Esophagus (tissue), 2 donors: ENCODE results near the gene CBLIF. TPM values are rescaled to one million over a fixed set of nuclear protein-coding genes. Genes with fewer than 3 reads are reported as not detected.
"Not testable (repeated sequence)": the region's sequence is repeated elsewhere in the genome, so short reads cannot be mapped to it uniquely, and the experiment has no call there.

Experiments used
- H3K27ac ChIP-seq, 2 donors: one replicate each; pipeline ENCODE4 v1.5.1; 2013; ENCODE audit warnings: low read depth in 2 of 2, mild to moderate bottlenecking in 2 of 2, inconsistent platforms in 1 of 2, low read length in 1 of 2, moderate library complexity in 1 of 2
- H3K27me3 ChIP-seq, 2 donors: one replicate each; pipeline ENCODE4 v1.6.1; 2013; ENCODE audit warnings: low read length in 2 of 2, control low read depth in 1 of 2, mild to moderate bottlenecking in 1 of 2; ENCODE audit not compliant: insufficient read depth in 2 of 2, control insufficient read depth in 1 of 2
- H3K36me3 ChIP-seq, 2 donors: one replicate each; pipeline ENCODE4 v1.6.1; 2013; ENCODE audit warnings: low read length in 1 of 2; ENCODE audit not compliant: control insufficient read depth in 2 of 2, insufficient read depth in 2 of 2
- H3K4me1 ChIP-seq, 2 donors: one replicate each; pipeline ENCODE4 v1.6.1; 2013; ENCODE audit warnings: low read length in 1 of 2; ENCODE audit not compliant: control insufficient read depth in 2 of 2, insufficient read depth in 2 of 2
- H3K4me3 ChIP-seq, 2 donors: one replicate each; pipeline ENCODE4 v1.5.1; 2013; ENCODE audit warnings: low read length in 2 of 2, mild to moderate bottlenecking in 2 of 2, low read depth in 1 of 2, moderate library complexity in 1 of 2
- H3K9me3 ChIP-seq, 2 donors: one replicate each; pipeline ENCODE4 v1.6.1; 2013; ENCODE audit warnings: mild to moderate bottlenecking in 2 of 2, low read depth in 1 of 2, low read length in 1 of 2, moderate library complexity in 1 of 2; ENCODE audit not compliant: control insufficient read depth in 2 of 2, insufficient read depth in 1 of 2
- WGBS, 2 donors: extraction: QIAGEN DNeasy Blood & Tissue Kit; methylation state at CpG; one replicate each; pipeline ENCODE4 v1.1.7; 2013; 5-methylcytosine and 5-hydroxymethylcytosine counted together
- polyA plus RNA-seq, 2 donors: library from polyadenylated mRNA; stranded (reverse); fragments of 200-250 nt; gene quantifications; one replicate each; pipeline ENCODE4 v1.2.3, GENCODE V29; 2013
- donor health status: healthy with polysubstance abuse.
- donor health status: Bipolar disorder and iron deficiency.

Gene CBLIF
- under 1 TPM; 0.07 to 0.24 TPM for polyA plus RNA-seq

DNA sequence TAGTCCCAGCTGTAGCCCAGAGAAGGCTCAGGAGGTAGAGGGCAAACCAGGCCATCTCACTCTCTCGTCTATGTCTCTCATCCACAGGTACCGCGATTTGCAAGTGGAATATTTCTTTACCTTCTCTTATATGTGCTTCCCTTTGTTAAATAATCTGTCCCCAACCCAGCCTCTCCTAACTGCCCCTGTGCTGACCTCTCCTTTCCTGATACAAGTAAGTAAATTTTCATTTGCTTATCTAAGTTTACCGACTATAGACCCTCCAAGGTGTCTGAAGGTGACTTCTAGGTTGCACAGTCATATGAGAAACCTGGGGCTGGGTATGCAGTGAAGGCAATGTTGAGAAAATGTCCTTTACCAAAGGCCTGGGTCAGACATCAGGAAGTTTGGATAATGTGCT, at the start of gene CBLIF:
Gene CBLIF, minus strand, starts transcription at position 101 of the 400 bp plus-strand sequence. Its CDS starts 46 bp downstream, at position 55.
- Histone ChIP-seq H3K27ac (no peak within 1 kb of the TSS), H3K36me3 (no peaks in the 10 kb centered on the region), H3K27me3 (no peaks in the 10 kb centered on the region), H3K4me3 (no peak within 1 kb of the TSS), H3K4me1 (peaks cover 0 to 2% of the 10 kb centered on the region in 2 donors), H3K9me3 (no peaks in the 10 kb centered on the region)
- 50 to 53% methylated on average over 4 of the region's 4 CpGs for WGBS, 2 donors

DNA sequence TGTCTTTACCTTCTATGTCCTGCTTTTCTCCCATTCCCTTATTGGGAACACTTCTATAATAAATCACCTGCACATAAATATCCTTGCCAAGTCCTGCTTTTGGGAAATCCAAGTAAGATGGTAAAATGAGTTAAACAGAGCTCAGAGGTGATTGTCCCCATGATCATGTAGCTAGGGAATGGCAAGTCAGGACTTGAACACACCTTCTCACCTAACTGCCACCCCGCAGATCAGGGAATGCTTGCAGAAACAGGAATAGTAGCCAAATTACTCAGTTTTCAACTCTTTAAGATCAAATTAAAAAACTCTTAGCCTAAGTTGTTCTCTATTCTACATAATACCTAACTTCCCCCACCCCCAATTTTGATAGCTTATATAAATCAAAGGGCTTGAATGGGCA, 49.3 kb upstream of the CBLIF start:
- WGBS, 2 donors = 50 to 72% methylated on average over 1 of the region's 1 CpG
- no peak overlapping the region for H3K27ac ChIP-seq
- no peaks in the 10 kb centered on the region for H3K27me3 ChIP-seq

DNA sequence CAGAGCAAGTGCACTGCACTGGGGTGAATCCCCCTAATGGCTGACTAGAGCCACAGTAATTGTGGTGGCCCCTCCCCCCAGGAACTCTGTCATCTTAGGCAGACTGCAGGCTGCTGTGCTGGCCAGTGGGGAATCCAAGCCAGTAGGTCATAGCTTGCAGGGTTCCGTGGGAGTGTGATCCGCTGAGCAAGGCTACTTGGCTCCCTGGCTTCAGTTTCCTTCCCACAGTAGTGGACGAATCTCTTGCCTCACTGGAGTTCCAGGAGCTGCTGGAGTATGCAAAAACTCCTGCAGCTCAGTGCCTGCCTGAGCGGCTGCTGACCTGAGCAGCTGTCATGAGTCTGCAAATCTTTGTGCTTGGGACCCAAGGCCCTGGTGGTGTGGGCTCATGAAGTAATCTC, 46.5 kb upstream of the CBLIF start:
- Histone ChIP-seq H3K4me1 (no peaks in the 10 kb centered on the region), H3K4me3 (no peak overlapping the region), H3K9me3 (peaks cover 6% of the 10 kb centered on the region in 2 donors), H3K27ac (no peak overlapping the region), H3K27me3 (no peaks in the 10 kb centered on the region), H3K36me3 (no peaks in the 10 kb centered on the region)
- WGBS, 2 donors = 42 to 63% methylated on average over 4 of the region's 4 CpGs

More for the DNA sequence above, 49.3 kb upstream of the CBLIF start:
- Histone ChIP-seq H3K4me3 (no peak overlapping the region), H3K9me3 (peaks cover 6% of the 10 kb centered on the region in 2 donors), H3K36me3 (no peaks in the 10 kb centered on the region), H3K4me1 (no peaks in the 10 kb centered on the region)

DNA sequence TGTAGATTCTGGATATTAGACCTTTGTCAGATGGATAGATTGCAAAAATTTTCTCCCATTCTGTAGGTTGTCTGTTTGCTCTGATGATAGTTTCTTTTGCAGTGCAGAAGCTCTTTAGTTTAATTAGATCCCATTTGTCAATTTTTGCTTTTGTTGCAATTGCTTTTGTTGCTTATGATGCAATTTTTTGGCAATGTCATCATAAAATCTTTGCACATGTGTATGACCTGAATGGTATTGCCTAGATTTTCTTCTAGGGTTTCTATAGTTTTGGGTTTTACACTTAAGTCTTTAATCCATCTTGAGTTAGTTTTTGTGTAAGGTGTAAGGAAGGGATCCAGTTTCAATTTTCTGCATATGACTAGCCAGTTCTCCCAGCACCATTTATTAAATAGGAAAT, 41.9 kb upstream of the CBLIF start:
- H3K36me3 ChIP-seq, H3K9me3 ChIP-seq, H3K4me3 ChIP-seq, H3K27me3 ChIP-seq, H3K4me1 ChIP-seq, H3K27ac ChIP-seq: not testable (repeated sequence)

DNA sequence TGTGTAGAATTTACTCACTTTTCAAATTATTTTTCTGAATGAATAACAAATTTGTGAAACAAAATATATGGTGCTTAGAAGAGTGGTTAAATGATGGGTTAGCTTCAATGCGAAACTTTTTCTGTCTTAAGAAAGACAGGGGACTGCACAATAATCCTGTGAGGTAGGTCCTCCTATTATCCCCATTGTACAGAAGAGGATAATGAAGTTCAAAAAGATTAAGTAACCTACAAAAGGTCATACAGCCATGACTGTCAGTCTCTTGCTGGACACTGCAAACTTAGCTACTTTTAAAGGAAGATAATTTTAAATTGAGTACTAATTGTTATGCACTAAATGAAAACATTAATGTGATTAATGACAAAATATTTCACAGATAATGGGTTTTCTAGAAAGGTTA, 38.3 kb upstream of the CBLIF start:
- WGBS, 2 donors = 84 to 89% methylated on average over 1 of the region's 1 CpG

DNA sequence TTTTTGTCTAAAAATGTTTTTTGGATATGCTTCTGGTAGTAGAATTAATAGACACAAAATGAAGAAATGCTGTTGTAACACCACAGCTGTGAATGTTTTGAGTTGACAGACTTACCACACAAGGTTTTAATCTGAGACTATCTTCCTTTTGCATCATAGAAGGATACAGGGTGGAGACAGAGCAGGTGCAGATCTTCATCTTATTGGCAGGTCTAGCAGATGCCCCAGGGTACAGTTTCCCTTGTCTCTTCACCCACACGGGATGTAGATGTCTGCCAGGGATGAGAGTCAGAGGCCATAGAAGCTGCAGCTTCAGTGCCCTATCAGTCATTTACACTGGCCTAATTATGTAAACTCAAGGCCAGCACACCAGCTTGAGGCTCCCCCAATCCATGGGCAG, 34.3 kb upstream of the CBLIF start:
- Histone ChIP-seq H3K27ac (no peak overlapping the region), H3K36me3 (no peaks in the 10 kb centered on the region), H3K27me3 (no peaks in the 10 kb centered on the region), H3K4me1 (no peaks in the 10 kb centered on the region), H3K4me3 (no peak overlapping the region), H3K9me3 (peaks cover 0 to 2% of the 10 kb centered on the region in 2 donors)
- WGBS, 2 donors = 55 to 65% methylated on average over 1 of the region's 1 CpG

More for the DNA sequence above, 38.3 kb upstream of the CBLIF start:
- no peaks in the 10 kb centered on the region for H3K27me3 ChIP-seq
- no peaks in the 10 kb centered on the region for H3K4me1 ChIP-seq
- H3K36me3 ChIP-seq = no peaks in the 10 kb centered on the region
- no peak overlapping the region for H3K4me3 ChIP-seq
- H3K27ac ChIP-seq = no peak overlapping the region
- peaks cover 0 to 2% of the 10 kb centered on the region in 2 donors for H3K9me3 ChIP-seq

DNA sequence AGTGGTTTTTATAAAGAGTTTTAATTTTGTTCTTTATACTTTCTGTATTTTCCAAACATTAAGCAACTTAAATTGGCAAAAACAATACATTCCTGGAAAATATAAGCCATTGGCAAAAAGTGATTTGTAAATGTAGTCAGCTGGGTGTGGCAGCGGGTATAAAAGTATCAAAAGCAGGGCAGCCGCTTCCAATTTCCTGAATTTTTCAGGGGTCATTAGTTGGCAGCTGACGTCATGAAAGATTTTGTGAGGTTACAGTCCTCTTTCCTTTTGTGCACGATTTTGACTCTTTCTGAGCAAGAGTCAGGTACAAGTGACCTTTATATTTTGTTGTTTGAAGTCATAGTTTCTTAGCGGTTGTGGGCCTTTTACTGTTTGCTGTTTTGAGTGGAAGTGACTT, 33.3 kb upstream of the CBLIF start, which contains the start of gene OOSP3:
Gene OOSP3, plus strand, starts transcription at position 208 of the 400 bp plus-strand sequence. Its CDS starts 27 bp downstream, at position 235.
- Histone ChIP-seq H3K36me3 (no peaks in the 10 kb centered on the region), H3K27me3 (no peaks in the 10 kb centered on the region), H3K27ac (no peak within 1 kb of the TSS), H3K4me1 (no peaks in the 10 kb centered on the region), H3K9me3 (peaks cover 0 to 2% of the 10 kb centered on the region in 2 donors), H3K4me3 (no peak within 1 kb of the TSS)
- 60 to 68% methylated on average over 5 of the region's 5 CpGs for whole genome bisulfite sequencing, 2 donors

DNA sequence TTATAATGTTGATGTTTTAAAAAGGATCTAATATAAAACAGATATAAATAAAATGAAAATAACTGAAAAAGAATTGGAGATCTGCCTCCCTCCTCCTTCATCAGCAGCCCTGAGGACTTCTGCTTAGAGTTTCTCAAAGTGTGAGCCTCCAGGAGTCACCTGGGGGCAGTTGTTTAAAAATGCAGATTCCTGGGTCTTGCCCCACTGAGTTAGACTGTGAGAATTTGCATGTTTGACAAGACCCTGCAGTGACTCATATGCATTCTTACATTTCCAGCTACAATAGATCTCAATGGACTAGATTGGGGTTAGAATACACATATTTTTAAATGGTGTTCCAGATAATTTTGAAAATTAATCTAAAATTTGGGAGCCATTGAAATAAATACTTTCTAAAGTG, 32.5 kb upstream of the CBLIF start:
- Histone ChIP-seq H3K4me1 (no peaks in the 10 kb centered on the region), H3K9me3 (peaks cover 0 to 2% of the 10 kb centered on the region in 2 donors), H3K4me3 (no peak overlapping the region), H3K27me3 (no peaks in the 10 kb centered on the region), H3K36me3 (no peaks in the 10 kb centered on the region), H3K27ac (no peak overlapping the region)

DNA sequence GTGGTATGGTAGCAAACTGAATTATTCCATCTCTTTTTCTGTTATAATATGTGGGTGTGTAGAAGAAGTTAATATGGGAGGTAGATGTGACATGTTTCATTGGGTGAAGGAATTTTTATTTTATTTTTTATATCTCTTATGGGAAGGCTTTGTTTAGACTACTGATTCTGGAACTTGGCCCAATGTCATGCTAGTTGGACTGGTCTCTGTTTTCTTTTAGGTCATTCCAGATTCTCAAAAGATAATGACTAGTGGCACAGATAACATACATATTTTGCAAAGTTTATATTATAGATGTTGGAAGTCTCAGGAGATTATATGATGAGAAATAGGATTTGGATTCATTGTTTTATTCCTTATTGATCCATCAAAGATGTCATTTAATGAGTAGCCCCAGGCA, 32.0 kb upstream of the CBLIF start:
- H3K27me3 ChIP-seq = no peaks in the 10 kb centered on the region
- H3K4me1 ChIP-seq = no peaks in the 10 kb centered on the region
- H3K4me3 ChIP-seq = no peak overlapping the region
- no peaks in the 10 kb centered on the region for H3K36me3 ChIP-seq
- H3K27ac ChIP-seq = no peak overlapping the region
- peaks cover 0 to 2% of the 10 kb centered on the region in 2 donors for H3K9me3 ChIP-seq

DNA sequence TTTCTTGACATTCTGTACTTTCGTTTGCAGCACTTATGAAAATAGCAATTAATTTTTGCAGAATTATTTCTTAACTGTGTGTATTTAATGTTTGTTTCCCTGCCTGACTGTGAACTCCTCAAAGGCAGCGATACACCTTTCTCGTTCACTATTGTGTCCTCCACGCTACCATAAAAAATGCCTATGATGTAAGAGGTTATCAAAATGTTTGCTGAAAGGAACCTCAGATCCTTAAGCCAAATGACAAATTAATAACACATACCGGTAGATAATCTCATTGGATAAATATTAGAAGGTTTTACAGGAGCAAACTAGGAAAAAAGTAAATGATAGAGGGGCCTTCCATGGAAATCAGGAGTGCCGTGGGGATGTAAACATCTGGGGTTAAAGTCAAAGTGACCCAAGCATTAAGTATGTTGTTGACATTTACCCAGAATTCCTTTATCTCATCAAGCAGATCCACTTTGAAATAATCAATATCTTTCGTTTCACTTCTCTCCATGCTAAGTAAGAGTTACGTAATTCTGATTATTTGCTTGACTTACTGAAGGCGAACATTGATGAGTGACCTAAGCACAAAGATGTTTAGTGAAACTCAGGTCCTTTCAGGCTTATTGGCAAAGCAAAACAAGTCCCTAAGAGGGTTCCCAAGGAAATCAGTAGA, 30.7 kb upstream of the CBLIF start:
- H3K9me3 ChIP-seq = peaks cover 0 to 2% of the 10 kb centered on the region in 2 donors
- H3K4me3 ChIP-seq = no peak overlapping the region
- no peaks in the 10 kb centered on the region for H3K36me3 ChIP-seq
- no peaks in the 10 kb centered on the region for H3K4me1 ChIP-seq
- no peak overlapping the region for H3K27ac ChIP-seq
- H3K27me3 ChIP-seq = no peaks in the 10 kb centered on the region
- 34 to 48% methylated on average over 9 of the region's 9 CpGs for WGBS, 2 donors
